Measurements from ENCODE around the gene MAP2K5.

Gene MAP2K5

DNA sequence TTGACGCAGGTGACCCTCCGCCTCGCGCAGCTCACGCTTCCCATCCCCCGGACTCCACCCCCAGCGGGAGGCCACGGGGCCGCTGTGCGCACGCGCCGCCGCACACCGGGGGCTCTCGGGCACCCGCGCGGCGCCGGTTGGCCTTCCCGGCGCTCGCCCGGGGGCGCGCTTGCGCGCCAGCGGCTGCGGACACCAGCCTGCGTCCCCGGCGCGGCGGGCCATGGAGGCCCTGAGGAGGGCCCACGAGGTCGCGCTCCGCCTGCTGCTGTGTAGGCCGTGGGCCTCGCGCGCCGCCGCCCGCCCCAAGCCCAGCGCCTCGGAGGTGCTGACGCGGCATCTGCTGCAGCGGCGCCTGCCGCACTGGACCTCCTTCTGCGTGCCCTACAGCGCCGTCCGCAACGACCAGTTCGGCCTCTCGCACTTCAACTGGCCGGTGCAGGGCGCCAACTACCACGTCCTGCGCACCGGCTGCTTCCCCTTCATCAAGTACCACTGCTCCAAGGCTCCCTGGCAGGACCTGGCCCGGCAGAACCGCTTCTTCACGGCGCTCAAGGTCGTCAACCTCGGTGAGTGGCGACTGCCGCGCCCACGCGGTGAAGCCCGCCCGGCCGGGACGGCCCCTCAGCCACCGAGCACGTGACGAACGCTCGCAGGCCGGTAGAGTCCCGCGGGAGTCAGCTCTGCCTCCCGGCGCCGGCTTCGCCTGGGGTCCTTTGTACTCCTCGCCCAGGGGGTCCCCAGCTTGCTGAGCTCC is 21.3 kb upstream of the MAP2K5 start, which contains the start of gene C15orf61:
Gene C15orf61 (plus strand): TSS at position 103 of the 754 bp plus-strand sequence. CDS start 118 bp downstream, at position 221.
- in situ Hi-C loops (cut with MboI; ENCODE audit: low sequenced_read_pairs): no loop called here

DNA sequence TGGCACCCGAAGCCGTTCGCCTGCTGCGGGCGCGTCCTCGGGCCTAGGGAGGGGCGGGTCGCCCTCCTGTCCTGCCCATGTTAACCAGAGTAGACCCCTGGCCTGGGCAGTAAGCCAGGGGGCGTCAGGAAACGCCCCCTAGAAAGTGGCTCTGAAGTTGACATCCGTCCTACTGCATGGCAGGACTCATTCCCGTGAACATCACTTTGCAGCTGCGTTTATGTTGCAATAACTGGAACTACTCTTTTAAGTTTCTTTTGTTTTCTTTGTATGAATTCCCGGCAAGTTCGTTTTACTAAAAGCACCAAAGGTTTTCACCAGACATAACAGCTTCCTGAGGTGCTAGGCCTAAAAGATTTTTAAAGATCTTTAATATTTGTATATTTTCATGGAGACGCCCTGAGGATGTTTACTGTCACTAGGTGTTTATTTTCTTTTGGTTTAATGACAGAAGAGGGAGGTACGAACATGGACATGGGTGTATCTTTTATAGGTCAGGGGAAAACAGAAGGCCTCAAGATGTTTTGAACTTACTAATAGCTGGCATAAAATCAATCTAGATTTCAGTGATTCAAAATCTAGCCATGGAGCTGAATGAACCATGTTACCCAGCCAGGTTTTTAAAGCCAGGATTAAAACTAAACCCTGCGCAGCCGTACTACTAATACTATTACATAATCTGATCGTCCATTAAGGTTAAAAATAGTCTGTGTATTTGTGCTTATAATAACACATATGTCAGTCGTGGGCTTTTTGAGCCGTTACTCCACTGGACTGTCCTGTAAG is 20.5 kb upstream of the MAP2K5 start:
- in situ Hi-C loops (cut with MboI; ENCODE audit: low sequenced_read_pairs): no loop called here

DNA sequence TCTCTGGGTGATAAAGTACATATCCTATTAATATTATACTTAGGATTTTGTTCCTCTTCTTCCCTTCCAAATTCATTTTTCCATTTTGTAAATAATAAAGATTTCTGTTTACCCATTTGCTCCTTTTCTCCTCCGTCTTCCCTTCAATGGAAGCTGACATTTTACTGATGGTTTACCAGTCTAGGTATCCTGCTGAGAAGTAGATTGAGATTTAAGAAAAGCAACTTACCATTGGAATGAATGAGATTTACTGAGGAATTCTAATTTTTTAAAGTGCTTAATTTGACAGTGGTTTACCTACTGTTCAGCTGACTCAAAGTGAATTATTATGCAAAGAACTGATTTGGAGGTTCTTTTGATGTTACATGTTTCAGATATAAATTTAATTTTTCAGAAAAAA is 19.2 kb upstream of the MAP2K5 start:
- in situ Hi-C loops (cut with MboI; ENCODE audit: low sequenced_read_pairs): no loop called here

DNA sequence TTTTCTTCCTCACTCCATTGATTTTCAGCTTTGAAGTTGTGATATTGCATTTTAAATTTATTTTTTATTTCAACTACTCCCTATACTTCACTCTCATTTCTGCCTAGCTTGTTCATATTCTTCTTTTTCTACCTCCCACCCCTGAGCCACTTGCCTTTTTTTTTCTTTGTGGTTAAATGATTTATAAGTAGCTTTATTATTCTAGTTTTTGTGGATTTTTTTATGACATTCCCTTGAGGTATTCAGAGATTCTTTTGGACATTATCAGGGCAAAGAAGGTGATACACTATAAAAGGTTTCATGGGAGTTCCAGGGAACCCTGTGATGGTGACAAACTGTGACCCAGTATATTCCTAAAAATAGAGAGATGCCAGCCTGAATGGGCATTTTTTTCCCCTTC is 18.3 kb upstream of the MAP2K5 start:
- in situ Hi-C loops (cut with MboI; ENCODE audit: low sequenced_read_pairs): no loop called here

DNA sequence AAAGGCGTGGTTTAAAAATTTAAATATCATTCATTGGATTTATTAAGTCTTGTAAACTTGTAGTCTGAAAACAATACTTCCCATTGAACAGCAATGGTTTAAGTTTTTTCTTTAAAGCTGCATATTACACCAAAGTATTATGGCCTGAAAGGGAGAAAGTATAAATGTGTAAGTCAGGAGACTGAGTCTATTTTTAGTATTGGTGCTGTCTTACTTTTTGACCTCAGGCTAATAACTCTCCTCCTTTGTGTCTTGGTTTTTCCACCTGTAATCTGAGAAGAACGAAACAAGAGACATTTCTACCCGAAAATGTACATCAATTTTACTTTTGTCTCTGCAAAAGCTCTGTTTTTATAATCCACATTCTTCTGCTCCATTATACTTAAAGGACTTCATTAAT is 14.0 kb upstream of the MAP2K5 start:
- in situ Hi-C loops (cut with MboI; ENCODE audit: low sequenced_read_pairs): no loop called here

DNA sequence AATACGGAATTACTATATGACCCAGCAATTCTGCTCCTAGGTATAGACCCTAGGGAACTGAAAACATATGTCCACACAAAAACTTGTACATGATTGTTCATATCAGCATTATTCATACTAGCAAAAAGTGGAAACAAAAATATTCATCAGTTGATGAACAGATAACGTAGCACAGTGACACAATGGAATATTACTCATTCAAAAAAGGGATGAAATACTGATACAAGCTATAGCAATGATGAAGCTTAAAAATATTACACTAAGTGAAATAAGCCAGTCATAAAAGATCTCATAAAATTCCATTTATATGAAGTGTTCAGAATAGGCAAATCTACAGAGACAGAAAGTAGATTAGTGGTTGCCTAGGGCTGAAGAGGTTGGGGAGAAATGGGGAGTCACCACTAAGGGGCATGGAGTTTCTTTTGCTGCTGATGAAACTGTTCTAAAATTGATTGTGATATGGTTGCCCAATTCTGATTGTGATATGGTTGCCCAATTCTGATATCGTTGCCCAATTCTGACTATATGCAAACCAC is 11.1 kb upstream of the MAP2K5 start:
- in situ Hi-C loops (cut with MboI; ENCODE audit: low sequenced_read_pairs): no loop called here

DNA sequence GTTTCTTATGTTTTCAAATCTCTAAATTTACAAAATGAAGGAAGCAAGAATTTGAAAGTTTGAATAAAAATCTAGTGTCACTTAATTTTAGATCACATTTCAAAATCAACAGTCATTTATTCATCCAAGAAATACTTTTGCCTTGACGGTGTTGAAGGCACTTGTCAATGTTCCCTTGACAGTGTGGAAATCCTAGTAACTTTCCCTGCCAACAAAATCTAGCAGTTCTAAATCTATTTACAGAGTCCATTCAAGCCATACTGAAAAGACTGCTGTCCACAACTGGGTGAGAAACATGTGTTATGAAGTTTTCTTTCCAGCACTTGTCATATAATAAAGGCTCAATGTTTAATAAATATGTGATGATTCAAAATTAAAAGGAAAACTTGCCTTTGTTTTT is 8.6 kb upstream of the MAP2K5 start:
- in situ Hi-C loops (cut with MboI; ENCODE audit: low sequenced_read_pairs): no loop called here

DNA sequence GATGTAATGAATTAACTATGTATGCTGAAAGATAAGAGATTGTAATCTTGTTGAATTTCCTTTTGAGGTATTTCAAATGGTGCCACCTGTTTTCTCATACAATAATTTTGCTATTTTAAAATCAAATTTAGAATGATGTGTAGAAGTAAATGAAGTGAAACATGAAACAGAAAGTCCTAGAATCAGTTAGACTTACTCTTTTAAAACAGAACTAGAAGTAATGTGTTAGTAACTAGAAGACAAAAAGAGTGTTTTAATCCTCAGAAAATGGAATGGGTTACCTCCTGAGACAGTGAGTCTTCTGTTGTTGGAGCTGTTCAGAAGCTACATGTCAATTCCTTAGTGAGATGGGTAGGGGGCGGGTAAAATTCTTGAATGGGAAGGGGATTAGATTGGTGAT is 8.1 kb upstream of the MAP2K5 start:
- in situ Hi-C loops (cut with MboI; ENCODE audit: low sequenced_read_pairs): no loop called here

DNA sequence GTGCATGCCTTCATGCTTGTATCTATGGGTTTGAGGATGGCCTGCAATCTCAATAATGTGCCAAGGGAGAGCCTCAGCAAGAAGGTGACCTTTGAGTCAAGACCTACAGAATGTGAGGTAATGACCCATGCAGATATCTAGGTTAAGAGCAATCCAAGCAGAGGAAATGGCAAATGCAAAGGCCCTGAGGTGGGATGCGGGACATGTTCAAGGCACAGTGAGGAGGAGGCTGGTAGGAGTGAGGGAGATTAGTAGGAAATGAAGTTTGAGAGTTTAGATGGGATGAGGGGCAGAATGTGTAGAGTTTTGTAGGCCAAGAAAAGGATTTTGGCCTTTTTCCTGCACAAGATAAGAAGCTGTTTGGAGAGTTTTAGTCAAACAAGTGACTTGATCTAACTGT is 4.7 kb upstream of the MAP2K5 start:
- in situ Hi-C loops (cut with MboI; ENCODE audit: low sequenced_read_pairs): no loop called here

DNA sequence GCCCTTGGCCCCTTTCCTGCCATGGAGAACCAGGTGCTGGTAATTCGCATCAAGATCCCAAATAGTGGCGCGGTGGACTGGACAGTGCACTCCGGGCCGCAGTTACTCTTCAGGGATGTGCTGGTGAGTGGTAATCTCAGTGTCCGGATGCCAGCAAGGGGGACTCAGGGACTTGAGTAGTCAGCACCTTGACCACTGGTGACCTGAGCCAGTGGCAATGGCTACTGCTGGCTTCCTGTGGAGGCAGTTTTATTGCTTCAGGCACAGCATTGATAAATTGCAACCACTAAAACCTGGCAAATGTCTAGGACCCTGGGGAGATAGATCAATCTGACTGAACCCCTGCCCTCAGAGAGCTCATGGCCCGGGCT is 830 bp downstream of the MAP2K5 start:
- in situ Hi-C loops (cut with MboI; ENCODE audit: low sequenced_read_pairs): no loop called here

DNA sequence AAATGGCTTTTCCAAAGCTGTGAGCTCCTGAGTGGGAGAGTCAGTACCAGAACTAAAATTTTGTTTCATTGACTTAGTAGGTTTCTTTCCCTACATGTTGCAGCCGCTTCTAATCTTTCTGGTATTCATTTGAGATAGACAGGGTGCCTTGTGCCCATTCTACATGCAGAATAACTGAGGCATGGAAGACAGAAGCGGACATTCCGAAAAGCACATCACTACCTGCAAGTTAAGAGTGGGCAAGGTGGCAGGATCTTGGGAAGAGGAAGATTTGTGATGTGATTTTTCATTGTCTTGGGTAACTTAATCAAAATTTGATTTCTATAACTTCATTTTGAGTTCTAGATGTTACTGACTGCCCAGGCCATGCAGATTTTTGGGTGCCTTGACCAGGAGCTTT is 2.0 kb downstream of the MAP2K5 start:
- in situ Hi-C loops (cut with MboI; ENCODE audit: low sequenced_read_pairs): no loop called here

DNA sequence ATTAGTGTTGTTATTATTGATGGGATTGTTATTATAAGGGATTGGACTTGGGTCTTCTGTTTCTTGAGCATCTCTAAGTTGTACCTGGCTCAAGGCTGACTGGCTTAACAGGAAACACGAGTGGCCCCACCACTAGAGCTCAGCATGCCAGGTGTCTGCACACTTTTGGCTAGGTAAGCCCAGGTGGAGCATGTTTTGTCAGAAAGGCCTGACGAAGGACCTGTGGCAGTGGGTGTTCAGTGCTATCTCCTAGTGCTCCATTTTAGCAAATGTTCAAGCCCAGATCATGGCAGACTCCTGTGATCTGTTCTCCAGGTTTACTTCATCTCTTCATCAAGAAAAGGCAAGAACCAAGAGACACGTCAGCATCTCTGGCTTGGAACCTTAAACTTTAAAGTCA is 3.4 kb downstream of the MAP2K5 start:
- in situ Hi-C loops (cut with MboI; ENCODE audit: low sequenced_read_pairs): no loop called here

DNA sequence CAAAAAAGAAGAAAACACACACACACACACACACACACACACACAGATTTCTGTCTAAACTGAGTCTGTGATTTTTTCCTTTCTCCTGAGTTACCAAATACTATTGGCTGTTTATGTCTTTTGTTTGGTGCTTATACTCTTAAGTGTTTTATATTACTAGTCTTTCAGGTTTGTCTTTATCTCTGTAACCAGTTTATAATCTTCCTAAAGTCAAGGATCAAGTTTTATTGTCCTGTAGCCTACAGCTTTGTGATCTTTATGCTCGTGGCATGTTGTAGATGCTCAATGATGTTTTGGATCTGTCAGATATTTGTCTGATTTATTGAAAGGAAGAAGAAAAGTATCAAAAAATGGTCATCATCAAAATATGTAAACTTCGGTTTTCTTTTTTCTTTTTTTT is 4.6 kb downstream of the MAP2K5 start:
- in situ Hi-C loops (cut with MboI; ENCODE audit: low sequenced_read_pairs): no loop called here

DNA sequence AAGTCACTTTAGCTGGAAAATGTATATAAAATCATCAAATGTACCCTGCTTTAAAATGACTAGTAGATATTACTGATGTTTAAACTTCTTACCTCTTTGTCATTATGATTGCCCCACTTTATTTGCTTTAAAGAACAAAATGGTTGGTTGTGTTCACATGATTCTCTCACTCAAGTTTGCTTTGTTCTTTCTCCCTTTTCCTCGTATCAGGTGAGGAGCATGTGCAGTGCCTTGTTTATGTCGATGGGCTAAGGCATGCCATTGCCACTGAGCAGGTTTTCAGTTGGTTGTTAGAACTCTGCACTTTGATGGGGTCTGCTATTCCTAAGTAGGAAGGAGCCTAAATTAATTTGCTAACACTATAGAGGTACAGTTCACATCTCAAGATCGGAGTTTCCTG is 5.3 kb downstream of the MAP2K5 start:
- in situ Hi-C loops (cut with MboI; ENCODE audit: low sequenced_read_pairs): no loop called here

DNA sequence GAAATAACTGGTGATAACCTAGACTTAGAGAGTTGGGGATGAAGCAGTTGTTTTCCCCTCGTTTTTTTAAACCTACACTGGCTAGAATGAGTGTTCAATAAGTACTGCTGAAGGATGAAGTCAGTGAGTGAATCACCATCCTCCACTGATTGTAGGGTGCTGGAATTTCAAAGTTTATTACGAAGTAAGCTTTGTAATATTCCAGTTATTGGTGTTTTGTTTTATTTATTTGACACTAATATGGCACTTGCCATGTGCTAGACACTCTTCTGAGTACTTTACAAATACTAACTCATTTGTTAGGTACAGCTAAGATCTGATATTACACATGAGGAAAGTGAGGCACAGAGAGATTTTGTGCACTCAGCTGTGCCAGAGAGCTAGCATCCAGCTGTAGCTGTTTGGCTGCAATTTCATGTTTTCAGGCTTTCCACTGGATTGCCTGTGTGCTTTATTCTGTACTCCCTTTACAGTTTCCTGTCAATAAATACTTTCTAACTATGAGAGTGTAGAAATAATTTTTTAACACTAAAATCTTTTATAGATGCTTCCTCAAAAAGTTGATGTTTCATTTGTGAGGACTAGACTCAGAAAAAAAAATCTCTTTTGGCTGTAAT is 5.8 kb downstream of the MAP2K5 start:
- in situ Hi-C loops (cut with MboI; ENCODE audit: low sequenced_read_pairs): no loop called here

DNA sequence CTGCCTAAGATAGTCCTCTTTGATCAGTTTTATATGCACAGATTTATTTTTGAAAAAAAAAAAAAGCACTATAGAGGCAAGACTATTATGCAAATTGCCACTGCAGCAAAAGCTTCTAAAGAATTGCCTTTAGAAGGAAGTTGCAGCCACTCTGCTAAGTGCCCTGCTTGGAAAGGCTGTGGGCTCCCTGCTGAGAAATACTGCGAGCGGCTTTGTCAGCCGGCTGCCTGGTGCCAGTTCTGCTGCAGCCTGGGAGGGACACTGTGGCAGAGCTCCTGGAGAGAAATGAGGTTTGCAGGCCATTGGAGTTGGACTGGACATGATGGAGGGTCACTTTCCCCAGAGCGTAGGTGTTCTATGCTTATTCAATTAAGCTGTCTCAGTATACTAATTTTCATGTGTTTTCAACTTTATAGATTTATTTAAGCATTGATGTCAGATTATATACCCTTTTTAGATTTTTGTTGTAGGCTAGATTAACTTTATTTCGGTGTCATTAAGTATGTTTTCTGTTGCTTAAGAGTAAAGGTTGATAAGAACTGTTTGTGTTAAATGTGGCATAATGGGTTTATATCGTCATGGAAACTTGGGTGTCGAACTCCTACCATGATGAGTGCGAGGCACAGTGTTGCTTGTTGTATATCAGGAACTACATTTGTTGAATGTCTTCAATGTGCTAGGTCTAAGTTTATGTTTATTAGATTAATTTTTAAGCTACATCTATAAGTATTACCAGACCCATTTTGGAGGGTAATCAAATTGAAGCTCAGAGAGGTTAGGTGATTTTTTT is 6.6 kb downstream of the MAP2K5 start:
- in situ Hi-C loops (cut with MboI; ENCODE audit: low sequenced_read_pairs): no loop called here

DNA sequence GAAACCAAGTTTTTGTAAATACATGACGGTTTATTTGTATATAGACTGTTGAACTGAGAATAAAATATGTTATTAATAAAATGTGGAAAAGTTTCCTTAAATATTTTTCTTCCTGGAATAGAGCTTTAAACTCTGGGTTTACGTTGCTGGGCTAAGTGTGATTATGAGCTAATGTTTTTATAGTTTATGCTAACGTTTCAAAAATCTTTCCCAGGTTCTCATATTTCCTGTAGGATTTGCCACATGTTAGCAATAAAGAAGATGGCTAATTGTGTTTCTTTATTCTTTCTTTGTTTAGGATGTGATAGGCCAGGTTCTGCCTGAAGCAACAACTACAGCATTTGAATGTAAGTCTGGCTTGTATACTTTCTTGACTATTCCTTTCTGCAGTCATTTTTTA is 7.2 kb downstream of the MAP2K5 start:
- in situ Hi-C loops (cut with MboI; ENCODE audit: low sequenced_read_pairs): no loop called here

DNA sequence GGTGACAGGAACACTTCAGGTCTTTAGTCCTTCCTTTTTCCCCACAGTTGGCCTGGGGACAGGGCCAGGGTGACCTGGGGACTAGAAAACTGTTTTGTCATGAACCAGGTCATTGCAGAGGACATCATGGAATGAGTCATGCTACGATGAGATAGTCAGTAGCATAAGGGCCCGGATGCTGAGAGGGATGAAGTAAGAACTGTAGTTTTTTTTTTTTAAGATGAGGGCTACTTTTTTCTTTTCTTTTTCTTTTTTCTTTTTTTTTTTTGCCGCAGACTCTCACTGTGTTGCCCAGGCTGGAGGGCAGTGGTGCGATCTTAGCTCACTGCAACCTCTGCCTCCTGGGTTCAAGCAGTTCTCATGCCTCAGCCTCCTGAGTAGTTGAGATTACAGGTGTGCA is 8.0 kb downstream of the MAP2K5 start:
- in situ Hi-C loops (cut with MboI; ENCODE audit: low sequenced_read_pairs): no loop called here

DNA sequence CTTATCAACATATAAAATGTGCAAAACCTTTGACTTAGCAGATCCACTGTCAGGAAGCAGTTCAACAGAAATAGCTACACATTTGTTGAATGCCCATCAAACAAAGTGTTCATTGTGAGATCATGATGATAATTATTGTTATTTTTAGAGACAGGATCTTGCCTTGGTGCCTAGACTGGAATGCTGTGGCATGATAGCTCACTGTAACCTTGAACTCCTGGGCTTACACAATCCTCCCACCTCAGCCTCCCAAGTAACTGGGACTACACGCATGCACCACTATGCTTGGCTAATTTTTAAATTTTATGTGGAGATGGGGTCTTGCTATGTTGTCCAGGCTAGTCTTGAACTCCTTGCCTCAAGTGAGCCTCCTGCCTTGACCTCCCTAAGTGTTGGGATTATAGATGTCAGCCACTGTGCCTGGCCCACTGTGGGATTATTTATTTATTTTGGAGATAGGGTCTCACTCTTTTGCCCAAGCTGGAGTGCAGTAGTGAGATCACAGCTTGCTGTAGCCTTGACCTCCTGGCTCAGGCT is 8.8 kb downstream of the MAP2K5 start:
- in situ Hi-C loops (cut with MboI; ENCODE audit: low sequenced_read_pairs): no loop called here

DNA sequence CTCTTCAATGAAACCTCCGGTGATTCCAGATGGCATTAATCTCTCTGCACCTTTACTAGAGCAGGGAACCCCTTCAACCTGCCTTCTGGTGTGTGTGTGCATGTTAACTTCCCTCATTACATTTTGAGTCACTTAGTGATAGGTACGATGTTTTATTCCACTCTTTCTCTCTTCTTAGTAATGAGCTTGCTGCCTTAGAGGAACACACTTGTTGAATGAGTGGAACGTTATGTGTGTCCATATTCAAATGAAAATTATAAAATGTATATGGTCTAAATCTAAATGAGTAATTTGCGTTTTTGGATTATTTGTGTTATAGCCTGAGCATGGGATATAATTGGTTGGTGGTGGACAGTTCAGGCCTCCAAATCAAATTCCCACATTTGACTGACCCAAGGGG is 12.1 kb downstream of the MAP2K5 start:
- in situ Hi-C loops (cut with MboI; ENCODE audit: low sequenced_read_pairs): no loop called here

All from HL-60/S4 treated with phorbol 12-myristate 13-acetate at 8.2 ng/mL for 4 days and 3 days (cell line).